Measurements from ENCODE around the gene PPP4R1. TPM values are rescaled to one million over a fixed set of nuclear protein-coding genes. Genes with fewer than 3 reads are reported as not detected.

The PPP4R1 gene
- total RNA-seq, 6 donors from 2014 or later, result 125 to 239 (median 189) TPM

DNA sequence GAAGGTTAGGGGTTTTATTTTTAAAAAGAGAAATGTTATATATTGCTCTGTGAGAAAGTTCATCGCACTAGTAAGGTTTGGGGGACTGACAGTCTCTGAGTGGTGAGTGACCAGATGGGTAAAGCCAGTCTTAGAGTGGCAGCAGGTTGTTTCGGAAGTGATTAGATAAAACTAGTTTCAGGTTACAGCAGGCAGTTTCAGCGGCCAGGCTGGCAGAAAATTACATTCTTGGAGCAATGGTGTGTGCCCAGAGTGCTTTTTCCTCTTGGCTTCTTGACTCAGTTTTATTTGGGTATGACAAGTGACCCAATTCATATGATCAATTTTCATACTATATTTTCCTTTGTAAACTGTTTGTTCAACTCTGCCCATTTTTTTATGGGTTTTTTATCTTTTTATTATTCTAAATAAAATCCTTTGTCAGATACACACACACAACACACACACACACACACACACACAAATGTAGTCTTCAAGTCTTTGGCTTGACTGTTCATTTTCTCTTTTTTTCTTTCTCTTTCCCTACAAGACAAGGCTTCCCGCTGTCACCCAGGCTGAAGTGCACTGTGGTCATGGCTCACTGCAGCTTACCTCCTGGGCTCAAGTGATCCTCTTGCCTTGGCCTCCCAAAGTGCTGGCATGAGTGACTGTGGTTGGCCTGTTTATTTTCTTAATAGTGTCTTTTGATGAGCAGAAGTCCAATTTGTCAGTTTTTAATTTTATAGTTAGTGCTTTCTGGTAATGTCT, 108.1 kb downstream of the PPP4R1 start:
- Histone ChIP-seq H3K9me3 (peaks cover 0 to 12% (median 8%) of the 10 kb centered on the region in 4 donors), H3K4me3 (no peak overlapping the region), H3K36me3 (no peaks in the 10 kb centered on the region), H3K27ac (no peak overlapping the region), H3K4me1 (peaks cover 0 to 4% (median 1%) of the 10 kb centered on the region in 4 donors), H3K27me3 (no peaks in the 10 kb centered on the region)
- WGBS, 2 donors, result 76 to 77% methylated on average over 4 of the region's 4 CpGs
- no peak for ATAC-seq (ENCODE audit: low FRiP score in 2 of 2)
- TF ChIP-seq POLR2AphosphoS5 (IDR thresholded peaks at IDR 0.05), result no peak
- no peak for TF ChIP-seq POLR2A (IDR thresholded peaks at IDR 0.05)
- TF ChIP-seq EP300 (IDR thresholded peaks at IDR 0.05), result no peak
- TF ChIP-seq, protein P1, sequence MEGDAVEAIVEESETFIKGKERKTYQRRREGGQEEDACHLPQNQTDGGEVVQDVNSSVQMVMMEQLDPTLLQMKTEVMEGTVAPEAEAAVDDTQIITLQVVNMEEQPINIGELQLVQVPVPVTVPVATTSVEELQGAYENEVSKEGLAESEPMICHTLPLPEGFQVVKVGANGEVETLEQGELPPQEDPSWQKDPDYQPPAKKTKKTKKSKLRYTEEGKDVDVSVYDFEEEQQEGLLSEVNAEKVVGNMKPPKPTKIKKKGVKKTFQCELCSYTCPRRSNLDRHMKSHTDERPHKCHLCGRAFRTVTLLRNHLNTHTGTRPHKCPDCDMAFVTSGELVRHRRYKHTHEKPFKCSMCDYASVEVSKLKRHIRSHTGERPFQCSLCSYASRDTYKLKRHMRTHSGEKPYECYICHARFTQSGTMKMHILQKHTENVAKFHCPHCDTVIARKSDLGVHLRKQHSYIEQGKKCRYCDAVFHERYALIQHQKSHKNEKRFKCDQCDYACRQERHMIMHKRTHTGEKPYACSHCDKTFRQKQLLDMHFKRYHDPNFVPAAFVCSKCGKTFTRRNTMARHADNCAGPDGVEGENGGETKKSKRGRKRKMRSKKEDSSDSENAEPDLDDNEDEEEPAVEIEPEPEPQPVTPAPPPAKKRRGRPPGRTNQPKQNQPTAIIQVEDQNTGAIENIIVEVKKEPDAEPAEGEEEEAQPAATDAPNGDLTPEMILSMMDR (IDR thresholded peaks at IDR 0.05), result no peak
- no peak for DNase-seq

Small RNA genes within 50 kb of the gene (small RNA-seq; reads per million reads assigned to genes)
- gene RNU2-27P, result 0 reads per million in 4 donors
- 0 reads per million in 4 donors for gene RNU6-903P

Other genes starting within 250 kb of the PPP4R1 start
- 10 to 100 TPM; 39.8 to 82.6 (median 57.6) TPM for gene RALBP1, start 139.0 kb downstream of the PPP4R1 start, total RNA-seq
- 100 to 1,000 TPM in 3 of 6 donors, 10 to 100 TPM in 3; 40.3 to 128 (median 95.8) TPM for gene RAB31, start 93.7 kb upstream of the PPP4R1 start, total RNA-seq

Measured in upper lobe of left lung (tissue), 6 donors.